KOPT-K1 (cell line): ENCODE measurements around the gene MFAP4.
A peak's percentile ranks its signal among the peaks of the same experiment; 100 is the strongest.

Experiments
- H3K27ac ChIP-seq: fragments of 200-600 bp; sonication (generic); 2 replicates; pipeline ENCODE4 v1.5.1; 2016; ENCODE audit warnings: antibody characterized with exemption, mild to moderate bottlenecking, low read depth, low read length; ENCODE audit not compliant: poor library complexity, severe bottlenecking
- H3K36me3 ChIP-seq: fragments of 200-600 bp; sonication (generic); 2 replicates; pipeline ENCODE4 v1.5.1; 2017; ENCODE audit warnings: antibody characterized with exemption, mild to moderate bottlenecking, low read length, moderate library complexity; ENCODE audit not compliant: insufficient read depth
- H3K9me3 ChIP-seq: fragments of 200-600 bp; sonication (generic); 2 replicates; pipeline ENCODE4 v1.5.1; 2017; ENCODE audit warnings: antibody characterized with exemption, low read length, mild to moderate bottlenecking; ENCODE audit not compliant: insufficient read depth, poor library complexity, severe bottlenecking

MFAP4 gene

DNA sequence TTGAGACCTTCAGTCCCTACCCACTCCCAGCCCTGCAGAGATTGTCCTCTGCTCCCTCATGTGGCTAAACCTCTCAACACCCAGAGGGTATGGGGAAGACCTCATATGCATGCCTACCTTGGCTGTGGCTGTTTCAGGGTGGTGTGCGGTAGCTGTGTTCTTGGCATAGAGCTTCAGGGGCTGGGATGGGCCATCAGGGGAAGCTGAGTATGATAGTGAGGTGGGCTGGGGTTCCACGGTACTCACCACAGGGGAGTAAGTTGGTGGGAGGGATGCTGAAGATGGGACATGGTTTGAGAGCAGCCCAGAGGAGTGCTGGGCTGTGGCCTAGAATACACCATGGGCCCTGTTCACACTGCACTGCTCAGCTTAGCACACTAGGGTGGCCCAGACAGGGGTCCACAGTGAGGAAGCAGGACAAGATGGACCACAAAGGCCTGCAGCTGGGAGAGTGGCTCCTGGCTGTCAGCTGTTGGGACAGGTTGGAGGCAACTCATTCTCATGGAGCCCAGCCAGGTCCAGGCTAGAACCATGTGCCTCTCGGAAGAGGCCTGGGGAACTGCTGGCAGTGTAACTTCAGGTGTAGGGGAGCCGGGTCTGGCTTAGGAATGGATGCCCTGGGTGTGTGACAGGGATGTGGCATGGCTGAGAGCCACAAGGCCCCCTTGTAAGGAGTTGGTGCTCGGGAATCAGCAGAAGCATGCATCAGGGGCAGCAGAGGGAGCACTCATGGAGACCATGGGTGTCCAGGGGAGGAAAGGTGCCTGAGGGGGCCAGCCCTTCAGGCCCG lies 3.1 kb downstream of the MFAP4 start:
- Histone ChIP-seq H3K27ac (peak overlapping the region; percentile 94), H3K36me3 (peaks cover 65% of the 10 kb centered on the region)

DNA sequence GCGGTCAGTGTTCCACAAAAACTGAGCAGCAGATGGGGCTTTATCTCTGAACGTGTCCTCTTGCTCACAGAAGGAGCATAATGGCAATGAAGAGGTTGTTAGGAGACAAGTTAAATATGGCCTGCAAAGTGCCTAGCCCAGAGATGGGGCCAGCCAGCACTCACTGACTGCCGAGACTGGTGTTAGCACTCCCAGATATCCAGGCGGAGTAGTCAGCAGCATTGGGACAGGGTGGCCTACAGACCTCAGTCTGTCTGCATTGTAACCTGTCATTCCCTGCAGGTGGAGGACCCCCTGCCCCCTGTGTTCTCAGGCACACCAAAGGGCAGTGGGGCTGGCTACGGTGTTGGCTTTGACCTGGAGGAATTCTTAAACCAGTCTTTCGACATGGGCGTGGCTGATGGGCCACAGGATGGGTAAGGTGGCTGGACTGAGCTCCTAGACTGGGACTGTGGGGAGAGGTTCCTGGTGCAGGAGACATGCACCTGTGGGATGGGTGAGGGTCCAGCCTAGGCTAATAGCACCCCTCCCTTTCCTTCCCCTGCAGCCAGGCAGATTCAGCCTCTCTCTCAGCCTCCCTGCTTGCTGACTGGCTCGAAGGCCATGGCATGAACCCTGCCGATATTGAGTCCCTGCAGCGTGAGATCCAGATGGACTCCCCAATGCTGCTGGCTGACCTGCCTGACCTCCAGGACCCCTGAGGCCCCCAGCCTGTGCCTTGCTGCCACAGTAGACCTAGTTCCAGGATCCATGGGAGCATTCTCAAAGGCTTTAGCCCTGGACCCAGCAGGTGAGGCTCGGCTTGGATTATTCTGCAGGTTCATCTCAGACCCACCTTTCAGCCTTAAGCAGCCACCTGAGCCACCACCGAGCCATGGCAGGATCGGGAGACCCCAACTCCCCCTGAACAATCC lies 4.2 kb downstream of the MFAP4 start:
- no peaks in the 10 kb centered on the region for H3K9me3 ChIP-seq
- no peak overlapping the region for H3K27ac ChIP-seq
- H3K36me3 ChIP-seq: peaks cover 65% of the 10 kb centered on the region

More for the DNA sequence above, 3.1 kb downstream of the MFAP4 start:
- H3K9me3 ChIP-seq: no peaks in the 10 kb centered on the region

DNA sequence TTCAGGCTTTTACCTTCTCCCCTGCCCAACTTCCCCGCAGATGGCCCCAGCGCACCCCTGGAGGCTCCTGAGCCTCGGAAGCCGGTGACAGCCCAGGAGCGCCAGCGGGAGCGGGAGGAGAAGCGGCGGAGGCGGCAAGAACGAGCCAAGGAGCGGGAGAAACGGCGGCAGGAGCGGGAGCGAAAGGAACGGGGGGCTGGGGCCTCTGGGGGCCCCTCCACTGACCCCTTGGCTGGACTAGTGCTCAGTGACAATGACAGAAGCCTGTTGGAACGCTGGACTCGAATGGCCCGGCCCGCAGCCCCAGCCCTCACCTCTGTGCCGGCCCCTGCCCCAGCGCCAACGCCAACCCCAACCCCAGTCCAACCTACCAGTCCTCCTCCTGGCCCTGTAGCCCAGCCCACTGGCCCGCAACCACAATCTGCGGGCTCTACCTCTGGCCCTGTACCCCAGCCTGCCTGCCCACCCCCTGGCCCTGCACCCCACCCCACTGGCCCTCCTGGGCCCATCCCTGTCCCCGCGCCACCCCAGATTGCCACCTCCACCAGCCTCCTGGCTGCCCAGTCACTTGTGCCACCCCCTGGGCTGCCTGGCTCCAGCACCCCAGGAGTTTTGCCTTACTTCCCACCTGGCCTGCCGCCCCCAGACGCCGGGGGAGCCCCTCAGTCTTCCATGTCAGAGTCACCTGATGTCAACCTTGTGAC lies 5.1 kb downstream of the MFAP4 start:
- Histone ChIP-seq H3K9me3 (no peaks in the 10 kb centered on the region), H3K27ac (no peak overlapping the region), H3K36me3 (peaks cover 65% of the 10 kb centered on the region)

DNA sequence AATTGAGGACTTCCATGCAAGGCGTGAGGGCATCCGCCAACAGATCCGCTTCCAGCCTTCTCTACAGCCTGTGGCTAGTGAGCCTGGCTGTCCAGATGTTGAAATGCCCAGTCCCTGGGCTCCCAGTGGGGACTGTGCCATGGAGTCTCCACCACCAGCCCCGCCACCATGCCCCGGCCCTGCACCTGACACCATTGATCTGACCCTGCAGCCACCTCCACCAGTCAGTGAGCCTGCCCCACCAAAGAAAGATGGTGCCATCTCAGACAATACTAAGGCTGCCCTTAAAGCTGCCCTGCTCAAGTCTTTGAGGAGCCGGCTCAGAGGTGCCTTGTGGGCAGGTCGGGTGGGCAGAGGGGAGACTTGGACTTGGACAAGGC lies 5.6 kb downstream of the MFAP4 start:
- Histone ChIP-seq H3K9me3 (no peaks in the 10 kb centered on the region), H3K27ac (no peak overlapping the region), H3K36me3 (peaks cover 65% of the 10 kb centered on the region)

DNA sequence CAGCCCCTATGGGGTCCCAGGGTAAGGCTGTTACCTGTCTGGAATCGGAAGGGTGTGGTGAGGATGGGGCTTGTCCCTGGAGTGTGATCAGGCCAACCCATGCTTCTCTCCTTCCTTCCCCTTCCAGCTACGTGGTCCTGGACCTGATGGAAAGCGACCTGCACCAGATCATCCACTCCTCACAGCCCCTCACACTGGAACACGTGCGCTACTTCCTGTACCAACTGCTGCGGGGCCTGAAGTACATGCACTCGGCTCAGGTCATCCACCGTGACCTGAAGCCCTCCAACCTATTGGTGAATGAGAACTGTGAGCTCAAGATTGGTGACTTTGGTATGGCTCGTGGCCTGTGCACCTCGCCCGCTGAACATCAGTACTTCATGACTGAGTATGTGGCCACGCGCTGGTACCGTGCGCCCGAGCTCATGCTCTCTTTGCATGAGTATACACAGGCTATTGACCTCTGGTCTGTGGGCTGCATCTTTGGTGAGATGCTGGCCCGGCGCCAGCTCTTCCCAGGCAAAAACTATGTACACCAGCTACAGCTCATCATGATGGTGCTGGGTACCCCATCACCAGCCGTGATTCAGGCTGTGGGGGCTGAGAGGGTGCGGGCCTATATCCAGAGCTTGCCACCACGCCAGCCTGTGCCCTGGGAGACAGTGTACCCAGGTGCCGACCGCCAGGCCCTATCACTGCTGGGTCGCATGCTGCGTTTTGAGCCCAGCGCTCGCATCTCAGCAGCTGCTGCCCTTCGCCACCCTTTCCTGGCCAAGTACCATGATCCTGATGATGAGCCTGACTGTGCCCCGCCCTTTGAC lies 6.3 kb downstream of the MFAP4 start:
- H3K36me3 ChIP-seq: peaks cover 59% of the 10 kb centered on the region
- H3K27ac ChIP-seq: no peak overlapping the region
- H3K9me3 ChIP-seq: no peaks in the 10 kb centered on the region

DNA sequence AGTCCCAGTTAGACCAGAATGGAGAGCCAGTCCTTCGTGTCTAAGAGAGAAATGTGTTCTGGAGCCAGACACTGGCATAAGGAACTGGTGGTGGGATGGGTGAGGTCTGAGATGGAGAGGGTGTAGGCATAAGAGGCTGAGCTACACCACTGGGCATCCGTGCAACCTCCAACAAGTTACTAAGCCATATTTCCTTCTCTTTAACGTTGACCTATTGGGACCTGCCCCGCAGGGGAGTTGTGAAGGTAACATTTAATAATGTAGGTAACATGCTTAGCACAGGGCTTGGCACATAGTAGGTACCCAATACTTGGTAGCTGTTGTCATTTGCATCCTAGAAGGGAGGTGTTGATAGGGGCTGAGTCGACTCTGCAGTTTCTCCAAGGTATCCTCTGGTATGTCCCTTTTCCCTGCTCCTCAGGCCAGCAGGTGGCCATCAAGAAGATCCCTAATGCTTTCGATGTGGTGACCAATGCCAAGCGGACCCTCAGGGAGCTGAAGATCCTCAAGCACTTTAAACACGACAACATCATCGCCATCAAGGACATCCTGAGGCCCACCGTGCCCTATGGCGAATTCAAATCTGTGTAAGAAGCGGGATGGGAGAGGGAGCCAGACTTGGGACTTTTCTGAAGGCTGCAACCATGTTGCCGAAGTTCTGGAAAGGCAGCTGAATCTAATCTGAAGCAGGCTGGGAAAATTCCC lies 7.5 kb downstream of the MFAP4 start:
- H3K36me3 ChIP-seq: peaks cover 51% of the 10 kb centered on the region
- no peak overlapping the region for H3K27ac ChIP-seq
- H3K9me3 ChIP-seq: no peaks in the 10 kb centered on the region

DNA sequence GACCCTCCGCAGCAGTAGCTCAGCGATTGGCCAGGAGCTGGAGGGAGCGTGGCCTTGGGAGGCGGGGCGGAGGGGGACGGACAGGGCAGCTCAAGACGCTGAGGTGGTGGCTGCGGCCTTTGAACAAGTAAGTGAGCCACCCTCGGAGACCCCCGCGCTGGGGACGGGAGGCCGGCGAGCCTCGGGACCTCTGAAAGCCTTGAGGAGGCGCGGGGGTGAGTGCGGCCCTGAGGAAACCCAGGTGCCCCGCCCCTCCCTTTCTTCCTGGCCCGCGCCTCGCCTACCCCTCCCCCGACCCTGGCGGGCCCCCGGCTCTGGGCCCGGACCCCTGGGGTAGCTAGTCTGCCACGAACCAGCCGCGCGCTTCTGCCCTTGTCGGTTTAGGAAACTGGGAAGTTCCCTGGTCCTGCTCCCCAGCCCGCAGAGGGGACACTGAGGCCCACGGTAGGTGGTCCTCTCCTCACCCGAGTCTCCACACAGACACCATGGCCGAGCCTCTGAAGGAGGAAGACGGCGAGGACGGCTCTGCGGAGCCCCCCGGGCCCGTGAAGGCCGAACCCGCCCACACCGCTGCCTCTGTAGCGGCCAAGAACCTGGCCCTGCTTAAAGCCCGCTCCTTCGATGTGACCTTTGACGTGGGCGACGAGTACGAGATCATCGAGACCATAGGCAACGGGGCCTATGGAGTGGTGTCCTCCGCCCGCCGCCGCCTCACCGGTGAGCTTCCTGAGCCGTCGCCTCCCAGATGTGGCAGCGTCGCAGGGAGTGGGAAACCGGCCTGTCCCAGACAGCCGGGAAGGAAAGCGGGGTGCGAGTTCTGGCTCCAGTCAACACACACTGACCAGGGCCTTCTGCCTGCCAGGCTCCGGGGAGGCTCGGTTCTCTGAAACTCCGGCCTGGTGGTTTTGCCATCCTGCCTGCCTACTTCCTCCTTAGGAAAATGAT lies 8.3 kb downstream of the MFAP4 start, which contains the start of gene MAPK7:
Gene MAPK7, plus strand, starts transcription at position 83 of the 945 bp plus-strand sequence. Its CDS starts 403 bp downstream, at position 486.
- Histone ChIP-seq H3K36me3 (peaks cover 42% of the 10 kb centered on the region), H3K9me3 (no peaks in the 10 kb centered on the region), H3K27ac (peak within 1 kb of the TSS; percentile 73)

DNA sequence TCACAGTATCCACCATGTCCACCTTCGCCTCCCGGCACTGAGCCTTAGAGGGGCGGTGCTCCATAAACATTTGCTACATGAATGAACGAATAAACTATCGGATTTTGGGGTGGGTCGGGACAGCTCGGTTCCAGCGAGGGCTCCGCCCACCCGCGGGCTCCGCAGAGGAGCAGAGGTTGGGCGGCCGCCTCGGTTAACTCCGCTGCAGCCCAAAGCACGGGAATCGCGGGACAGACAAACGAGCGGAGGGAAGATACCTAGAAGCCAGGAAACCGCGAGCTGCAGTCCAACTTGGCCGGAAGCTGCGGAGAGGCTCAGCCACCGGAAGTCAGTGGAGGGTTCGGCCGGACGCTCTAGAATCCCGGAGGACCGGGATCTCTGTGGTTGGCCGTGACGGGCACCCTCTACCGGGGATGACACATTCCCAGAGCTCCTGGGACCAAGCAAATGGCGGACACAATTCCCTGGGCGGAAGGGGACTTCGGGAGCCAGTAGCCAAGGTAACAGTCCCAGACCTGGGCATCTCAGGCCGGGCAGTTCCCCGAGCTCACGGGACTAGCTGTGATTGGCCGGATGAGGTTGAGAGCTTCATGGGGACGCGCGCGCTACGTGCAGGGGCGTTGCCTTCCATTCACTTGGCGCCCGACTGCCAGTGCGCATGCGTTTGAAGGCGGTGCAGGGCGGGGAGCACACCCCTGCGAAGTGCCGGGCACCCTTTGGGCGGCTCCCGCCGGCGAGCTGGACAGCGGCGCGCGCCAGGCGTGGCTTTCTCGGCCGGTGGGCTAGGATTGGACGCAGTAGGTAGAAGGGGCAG lies 9.2 kb downstream of the MFAP4 start:
- Histone ChIP-seq H3K9me3 (no peaks in the 10 kb centered on the region), H3K36me3 (peaks cover 35% of the 10 kb centered on the region), H3K27ac (peak overlapping the region; percentile 73)

DNA sequence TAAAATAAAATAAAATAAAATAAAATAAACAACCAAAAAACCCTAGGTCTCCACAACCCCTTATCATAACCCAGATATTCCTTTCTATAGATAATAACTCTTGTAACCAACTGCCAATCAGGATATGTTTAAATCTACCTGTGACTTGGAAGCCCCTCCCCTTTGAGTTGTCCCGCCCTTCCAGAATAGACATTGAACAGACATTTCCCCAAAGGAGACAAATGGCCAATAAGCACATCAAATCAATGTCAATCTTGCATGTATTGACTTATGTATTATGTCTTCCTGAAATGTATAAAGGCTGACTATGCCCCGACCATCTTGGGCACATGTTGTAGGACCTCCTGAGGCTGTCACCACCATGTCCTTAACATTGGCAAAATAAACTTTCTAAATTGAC lies 10.2 kb downstream of the MFAP4 start:
- Histone ChIP-seq H3K36me3 (peaks cover 26% of the 10 kb centered on the region), H3K9me3 (no peaks in the 10 kb centered on the region), H3K27ac (peak overlapping the region; percentile 73)

DNA sequence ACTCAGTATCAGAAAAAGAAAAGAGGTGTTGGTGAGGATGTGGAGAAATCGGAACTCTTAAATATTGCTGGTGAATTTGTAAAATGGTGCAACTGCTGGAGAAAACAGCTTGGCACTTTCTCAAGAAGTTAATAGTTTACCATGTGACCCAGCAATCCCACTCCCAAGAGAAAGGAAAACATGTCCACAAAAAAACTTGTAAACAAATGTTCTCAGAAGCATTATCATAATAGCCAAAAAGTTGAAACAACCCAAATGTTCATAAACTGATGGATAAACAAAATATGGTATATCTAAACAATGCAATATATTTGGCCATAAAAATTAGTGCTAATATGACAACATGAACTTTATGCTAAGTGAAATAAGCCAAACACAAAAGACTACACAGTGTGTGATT lies 11.3 kb downstream of the MFAP4 start:
- Histone ChIP-seq H3K36me3 (peaks cover 16% of the 10 kb centered on the region), H3K9me3 (no peaks in the 10 kb centered on the region), H3K27ac (no peak overlapping the region)

DNA sequence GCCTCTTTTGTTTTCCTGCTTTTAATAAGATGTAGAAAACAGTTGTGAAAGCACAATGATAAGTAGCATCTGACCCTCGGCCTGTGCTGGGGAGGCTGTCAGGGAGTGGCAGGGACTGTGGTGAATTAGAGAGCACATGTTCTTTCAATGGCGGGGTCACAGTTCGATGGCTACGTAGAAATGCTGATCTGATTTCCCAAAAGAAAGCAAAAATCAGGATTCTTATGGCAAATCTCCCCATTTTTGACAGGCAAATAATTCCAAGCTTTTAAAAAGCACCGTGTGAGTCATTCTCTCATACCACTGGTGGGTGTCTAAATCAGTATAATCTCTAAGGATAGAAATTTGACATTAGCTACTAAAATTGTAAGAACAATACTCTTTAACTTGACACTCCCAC lies 12.9 kb downstream of the MFAP4 start:
- Histone ChIP-seq H3K27ac (no peak overlapping the region), H3K9me3 (no peaks in the 10 kb centered on the region), H3K36me3 (no peaks in the 10 kb centered on the region)

DNA sequence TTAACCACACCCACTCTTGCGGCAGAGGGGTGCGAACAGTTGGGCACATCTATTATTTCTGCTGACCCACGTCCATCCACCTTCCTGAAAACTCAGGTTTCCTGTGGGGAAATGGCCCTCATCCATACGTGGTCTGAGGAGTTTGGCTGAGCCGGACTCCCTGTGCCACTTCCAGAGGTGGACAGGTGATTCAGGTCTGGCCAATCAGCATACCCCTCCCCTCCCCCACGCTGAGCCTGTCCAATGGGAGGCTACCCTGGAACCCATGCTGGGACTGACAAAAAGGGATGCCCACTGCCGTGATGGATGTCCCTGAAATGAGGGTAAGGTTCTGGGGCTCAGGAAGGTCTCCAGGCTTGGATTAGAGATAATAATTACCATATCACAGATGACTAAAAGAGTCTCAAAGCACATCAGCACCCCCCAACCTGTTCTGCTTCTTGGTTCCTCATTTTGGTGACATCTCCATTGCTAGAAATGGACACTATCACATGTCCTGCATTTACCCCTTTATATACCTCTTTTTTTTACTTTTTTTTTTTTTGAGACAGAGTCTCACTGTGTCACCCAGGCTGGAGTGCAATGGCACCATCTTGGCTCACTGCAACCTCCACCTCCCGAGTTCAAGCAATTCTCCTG lies 14.0 kb downstream of the MFAP4 start:
- Histone ChIP-seq H3K36me3 (no peaks in the 10 kb centered on the region), H3K27ac (no peak overlapping the region), H3K9me3 (no peaks in the 10 kb centered on the region)
